ENCODE measurements around the gene CNOT6.

DNA sequence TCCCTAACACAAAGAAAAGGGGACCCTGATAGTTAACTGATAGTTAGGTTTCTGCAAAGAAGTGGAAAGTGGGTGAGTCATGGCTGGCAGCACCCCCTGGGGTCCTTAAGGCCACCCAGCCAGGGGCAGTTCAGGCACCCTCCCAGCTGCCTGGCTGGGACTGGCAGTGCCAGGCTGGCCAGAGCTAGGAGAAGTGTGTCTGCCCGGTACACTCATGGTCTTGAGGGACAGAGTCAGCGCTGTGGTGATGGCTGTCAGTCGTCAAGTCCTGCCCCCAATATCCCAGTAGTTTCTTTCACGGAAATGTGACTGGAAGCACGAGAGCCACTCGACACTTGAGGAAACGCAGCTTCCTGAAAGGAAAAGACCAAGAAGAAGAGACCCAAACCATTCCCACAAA lies 22.3 kb upstream of the CNOT6 start:
- TF ChIP-seq POLR2A (IDR thresholded peaks at IDR 0.05): no peak
- TF ChIP-seq, protein P1, sequence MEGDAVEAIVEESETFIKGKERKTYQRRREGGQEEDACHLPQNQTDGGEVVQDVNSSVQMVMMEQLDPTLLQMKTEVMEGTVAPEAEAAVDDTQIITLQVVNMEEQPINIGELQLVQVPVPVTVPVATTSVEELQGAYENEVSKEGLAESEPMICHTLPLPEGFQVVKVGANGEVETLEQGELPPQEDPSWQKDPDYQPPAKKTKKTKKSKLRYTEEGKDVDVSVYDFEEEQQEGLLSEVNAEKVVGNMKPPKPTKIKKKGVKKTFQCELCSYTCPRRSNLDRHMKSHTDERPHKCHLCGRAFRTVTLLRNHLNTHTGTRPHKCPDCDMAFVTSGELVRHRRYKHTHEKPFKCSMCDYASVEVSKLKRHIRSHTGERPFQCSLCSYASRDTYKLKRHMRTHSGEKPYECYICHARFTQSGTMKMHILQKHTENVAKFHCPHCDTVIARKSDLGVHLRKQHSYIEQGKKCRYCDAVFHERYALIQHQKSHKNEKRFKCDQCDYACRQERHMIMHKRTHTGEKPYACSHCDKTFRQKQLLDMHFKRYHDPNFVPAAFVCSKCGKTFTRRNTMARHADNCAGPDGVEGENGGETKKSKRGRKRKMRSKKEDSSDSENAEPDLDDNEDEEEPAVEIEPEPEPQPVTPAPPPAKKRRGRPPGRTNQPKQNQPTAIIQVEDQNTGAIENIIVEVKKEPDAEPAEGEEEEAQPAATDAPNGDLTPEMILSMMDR (IDR thresholded peaks at IDR 0.05): no peak
